CD4-positive, alpha-beta T cell treated with Interleukin-2 at 100 ng/mL for 4 hours (primary cell): Measurements from ENCODE around the gene FAM204A.

Experiments used
- DNase-seq: peaks from one replicate; pipeline ENCODE4 v3.0.0-alpha.2; 2020; ENCODE audit warnings: low spot score

Gene FAM204A

GRCh38 chr10:118341791-118342637, at the start of gene FAM204A:
TSS of gene FAM204A (minus strand) at chr10:118342324. CDS start at chr10:118336415, 5,909 bp downstream.
- peak; percentile 97 for DNase-seq

GRCh38 chr10:118383699-118384098, 41.6 kb upstream of the FAM204A start:
- no peak for DNase-seq

- DNase-seq = no peak
Observed at GRCh38 chr10:118383063-118383689, 41.1 kb upstream of the FAM204A start.

- no peak for DNase-seq
Observed at GRCh38 chr10:118374404-118374803, 32.3 kb upstream of the FAM204A start.

GRCh38 chr10:118373786-118374185, 31.7 kb upstream of the FAM204A start:
- DNase-seq = no peak

GRCh38 chr10:118370499-118370898, 28.4 kb upstream of the FAM204A start:
- no peak for DNase-seq

- no peak for DNase-seq
Observed at GRCh38 chr10:118369641-118370205, 27.6 kb upstream of the FAM204A start.

- DNase-seq = no peak
Observed at GRCh38 chr10:118365702-118366101, 23.6 kb upstream of the FAM204A start.

GRCh38 chr10:118362103-118362502, 20.0 kb upstream of the FAM204A start:
- no peak for DNase-seq

GRCh38 chr10:118358327-118358726, 16.2 kb upstream of the FAM204A start:
- no peak for DNase-seq

GRCh38 chr10:118357841-118358240, 15.7 kb upstream of the FAM204A start:
- DNase-seq = no peak

GRCh38 chr10:118356628-118357027, 14.5 kb upstream of the FAM204A start:
- DNase-seq = no peak

GRCh38 chr10:118355234-118355633, 13.1 kb upstream of the FAM204A start:
- no peak for DNase-seq

GRCh38 chr10:118349235-118349634, 7.1 kb upstream of the FAM204A start:
- no peak for DNase-seq

- DNase-seq = no peak
Observed at GRCh38 chr10:118343549-118343948, 1.4 kb upstream of the FAM204A start.

GRCh38 chr10:118343115-118343514, 991 bp upstream of the FAM204A start:
- DNase-seq = no peak

GRCh38 chr10:118342638-118343020, 505 bp upstream of the FAM204A start:
- no peak for DNase-seq

- DNase-seq = peak; percentile 8
Observed at GRCh38 chr10:118340486-118340885, 1.6 kb downstream of the FAM204A start.

- DNase-seq = no peak
Observed at GRCh38 chr10:118339111-118339510, 3.0 kb downstream of the FAM204A start.

- DNase-seq = no peak
Observed at GRCh38 chr10:118337356-118337755, 4.8 kb downstream of the FAM204A start.

- DNase-seq = no peak
Observed at GRCh38 chr10:118333871-118334270, 8.3 kb downstream of the FAM204A start.

GRCh38 chr10:118332948-118333710, 9.0 kb downstream of the FAM204A start:
- DNase-seq = no peak
